ENCODE measurements around the gene SDK1.

The SDK1 gene

GRCh38 chr7:4154882-4155535, 854.0 kb downstream of the SDK1 start:
- DNase-seq (ENCODE audit: low read depth in 2 of 2): no peak

DNA sequence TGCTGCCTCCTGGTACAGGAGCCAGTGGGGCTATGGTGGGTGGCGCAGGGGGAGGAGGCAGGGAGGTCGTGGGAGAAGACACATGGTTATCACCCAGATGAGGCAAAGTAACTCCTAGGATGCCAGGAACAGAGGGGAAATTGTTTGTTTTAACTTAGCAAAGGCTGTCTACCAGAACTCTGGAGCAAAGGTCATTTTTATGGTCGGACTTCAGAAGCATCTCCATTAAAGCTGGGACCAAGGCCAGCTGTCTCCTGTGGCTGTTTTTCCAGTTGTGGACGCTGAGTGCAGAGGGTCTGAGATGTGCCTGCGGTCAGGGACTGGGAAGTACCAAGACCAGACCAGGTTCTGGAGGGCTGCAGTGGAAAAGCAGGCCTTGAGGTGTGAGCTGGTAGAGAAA, 855.1 kb downstream of the SDK1 start:
- DNase-seq (ENCODE audit: low read depth in 2 of 2): no peak

DNA sequence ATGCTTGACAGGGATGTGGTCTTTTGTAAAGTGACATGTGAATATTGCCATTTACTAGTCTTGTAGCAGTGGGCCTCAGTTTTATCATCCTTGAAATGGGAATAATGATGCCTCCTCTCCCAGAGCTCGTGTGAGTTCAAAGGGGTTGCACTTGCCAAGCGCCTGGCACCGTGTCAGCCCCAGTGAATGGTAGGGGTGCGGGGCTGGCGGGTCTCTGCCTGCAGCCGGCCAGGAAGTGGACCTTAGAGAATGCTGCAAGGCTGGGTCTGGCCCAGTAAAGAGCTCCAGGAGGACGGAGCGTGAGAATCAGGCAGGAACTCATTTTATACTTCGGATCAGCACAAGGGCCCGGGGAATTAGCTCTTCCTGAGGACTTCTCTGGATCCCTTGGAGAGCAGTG, 856.6 kb downstream of the SDK1 start:
- no peak for DNase-seq (ENCODE audit: low read depth in 2 of 2)

DNA sequence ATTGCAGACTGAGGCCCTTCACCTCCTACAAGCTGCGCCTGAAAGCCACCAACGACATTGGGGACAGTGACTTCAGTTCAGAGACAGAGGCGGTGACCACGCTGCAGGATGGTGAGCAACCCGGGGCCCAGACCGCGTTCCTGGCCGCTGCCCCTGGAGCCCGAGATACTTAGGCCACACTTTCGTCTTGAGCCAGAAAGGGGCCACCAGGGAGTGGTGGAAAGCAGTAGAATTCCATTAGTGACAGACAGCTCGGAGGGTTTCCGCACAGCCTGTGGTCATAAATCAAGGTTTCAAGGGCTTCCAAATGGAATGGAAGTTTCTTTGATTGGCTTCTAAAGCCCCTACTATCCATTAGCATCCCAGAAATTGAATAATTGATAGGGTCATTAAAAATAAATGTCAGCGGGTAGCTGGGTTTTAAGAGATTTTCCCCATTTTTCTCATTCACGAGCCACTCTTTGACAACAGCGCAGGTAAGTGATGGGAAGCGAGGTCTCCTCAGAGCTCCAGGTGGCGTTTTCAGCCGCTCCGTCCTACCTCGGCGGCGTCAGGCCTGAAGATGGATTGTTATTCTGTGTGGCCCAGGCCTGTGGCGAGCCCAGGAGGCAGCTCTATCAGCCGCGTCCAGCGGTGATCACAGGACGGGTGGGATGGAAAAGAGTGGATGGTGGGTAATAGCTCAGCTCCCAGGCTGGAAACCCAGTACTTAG, 857.5 kb downstream of the SDK1 start:
- DNase-seq (ENCODE audit: low read depth in 2 of 2): no peak

GRCh38 chr7:4159154-4159501, 858.1 kb downstream of the SDK1 start:
- no peak for DNase-seq (ENCODE audit: low read depth in 2 of 2)

DNA sequence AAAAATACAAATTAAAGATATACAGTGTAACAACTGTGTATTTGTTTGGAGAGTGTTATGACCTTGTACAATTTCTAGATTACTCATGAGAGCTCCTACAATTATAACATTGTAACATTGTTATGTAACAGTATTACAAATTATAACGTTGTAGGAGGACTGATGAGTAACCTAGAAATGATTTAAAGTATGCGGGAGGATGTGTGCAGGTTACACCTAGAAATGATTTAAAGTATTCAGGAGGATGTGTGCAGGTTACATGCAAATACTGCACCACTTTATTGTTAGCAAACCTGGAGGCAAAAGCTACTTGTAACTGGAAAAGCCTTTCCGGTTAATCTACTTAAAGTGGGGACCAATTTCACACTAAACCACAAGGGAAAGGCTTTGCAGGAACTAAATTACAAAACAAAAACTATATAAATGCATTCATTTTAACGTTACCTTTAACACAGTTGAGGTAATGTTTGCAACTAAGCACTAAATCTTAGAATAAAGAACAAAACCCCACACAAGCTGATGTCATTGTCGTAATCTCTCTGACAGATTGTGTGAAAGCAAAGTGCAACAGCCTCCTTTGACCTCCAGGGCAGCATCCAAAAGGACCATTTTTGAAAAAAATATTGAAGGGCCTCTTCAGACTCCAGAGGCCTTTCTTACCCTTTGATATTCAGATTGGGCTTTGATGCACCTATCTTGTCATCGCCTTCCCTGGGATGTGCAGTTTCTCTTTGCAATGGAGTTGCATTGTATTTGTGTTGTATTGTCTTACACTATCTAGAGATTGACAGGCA, 858.9 kb downstream of the SDK1 start:
- no peak for DNase-seq (ENCODE audit: low read depth in 2 of 2)

DNA sequence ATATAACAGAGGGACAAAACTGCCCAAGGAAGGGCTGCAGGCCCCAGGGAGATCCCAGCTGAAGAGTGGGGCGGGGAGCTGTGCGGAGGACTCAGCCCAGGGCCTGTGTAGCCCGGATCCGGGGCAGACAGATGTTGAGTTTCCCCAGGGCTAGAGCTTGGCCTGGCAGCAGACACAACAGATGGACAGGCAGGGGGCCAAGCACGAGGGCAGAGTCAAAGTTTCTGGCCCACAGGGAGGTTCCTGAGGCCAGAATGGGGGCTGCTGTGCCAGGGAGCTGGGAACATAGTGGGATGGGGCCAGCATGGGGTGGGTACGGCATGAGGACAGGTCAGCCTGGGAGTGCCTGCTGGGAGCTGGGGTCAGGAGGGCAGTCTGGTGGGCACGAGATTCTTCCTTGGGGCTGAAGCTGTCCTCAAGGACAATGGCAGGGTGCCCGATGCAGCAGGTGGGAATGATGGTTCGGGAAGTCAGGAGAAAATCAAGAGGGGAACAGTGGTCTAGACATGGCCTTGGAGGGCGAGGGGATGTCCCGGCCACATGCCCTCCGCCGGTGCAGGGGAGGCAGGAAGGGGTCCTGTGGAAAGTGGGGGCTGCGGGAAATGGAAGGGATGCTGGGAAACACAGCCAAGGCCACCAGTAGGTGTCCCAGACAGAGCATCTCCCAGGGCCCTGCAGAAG, 862.0 kb downstream of the SDK1 start:
- DNase-seq (ENCODE audit: low read depth in 2 of 2): no peak

- DNase-seq (ENCODE audit: low read depth in 2 of 2): no peak
Measured at GRCh38 chr7:4163565-4164203, 862.6 kb downstream of the SDK1 start.

GRCh38 chr7:4164556-4164955, 863.5 kb downstream of the SDK1 start:
- no peak for DNase-seq (ENCODE audit: low read depth in 2 of 2)

- no peak for DNase-seq (ENCODE audit: low read depth in 2 of 2)
Measured at GRCh38 chr7:4166340-4166739, 865.3 kb downstream of the SDK1 start.

- no peak for DNase-seq (ENCODE audit: low read depth in 2 of 2)
Measured at GRCh38 chr7:4166807-4167206, 865.8 kb downstream of the SDK1 start.

DNA sequence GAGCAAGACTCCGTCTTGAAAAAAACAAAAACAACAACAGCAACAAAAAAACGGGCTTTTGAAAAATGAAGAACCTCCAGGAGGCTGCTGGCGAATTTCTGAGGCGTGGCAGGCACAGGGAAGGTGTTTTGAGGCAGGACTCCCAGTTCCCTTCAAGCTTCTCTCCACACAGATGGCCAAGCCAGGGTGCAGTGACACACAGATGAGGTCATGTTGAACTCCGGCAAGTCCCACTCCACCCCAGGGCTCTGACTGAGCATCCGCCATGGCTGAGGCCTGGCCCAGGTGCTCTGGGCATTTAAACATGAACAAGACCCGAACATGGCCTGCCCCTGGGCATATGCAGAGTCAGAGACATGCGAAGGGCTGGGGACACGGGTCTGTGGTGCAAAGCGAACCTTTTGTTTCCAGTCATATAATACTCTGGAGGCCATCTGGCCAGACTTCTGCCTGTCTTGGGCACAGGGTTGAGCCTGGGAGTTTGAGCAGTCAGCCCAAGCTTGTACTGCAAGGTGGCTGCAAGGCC, 866.4 kb downstream of the SDK1 start:
- DNase-seq (ENCODE audit: low read depth in 2 of 2): no peak

GRCh38 chr7:4168041-4168440, 867.0 kb downstream of the SDK1 start:
- no peak for DNase-seq (ENCODE audit: low read depth in 2 of 2)

- DNase-seq (ENCODE audit: low read depth in 2 of 2): no peak
Measured at GRCh38 chr7:4168541-4168940, 867.5 kb downstream of the SDK1 start.

GRCh38 chr7:4169455-4169854, 868.4 kb downstream of the SDK1 start:
- DNase-seq (ENCODE audit: low read depth in 2 of 2): no peak

GRCh38 chr7:4170997-4171786, 870.1 kb downstream of the SDK1 start:
- DNase-seq (ENCODE audit: low read depth in 2 of 2): no peak

- no peak for DNase-seq (ENCODE audit: low read depth in 2 of 2)
Measured at GRCh38 chr7:4172883-4173282, 871.8 kb downstream of the SDK1 start.

DNA sequence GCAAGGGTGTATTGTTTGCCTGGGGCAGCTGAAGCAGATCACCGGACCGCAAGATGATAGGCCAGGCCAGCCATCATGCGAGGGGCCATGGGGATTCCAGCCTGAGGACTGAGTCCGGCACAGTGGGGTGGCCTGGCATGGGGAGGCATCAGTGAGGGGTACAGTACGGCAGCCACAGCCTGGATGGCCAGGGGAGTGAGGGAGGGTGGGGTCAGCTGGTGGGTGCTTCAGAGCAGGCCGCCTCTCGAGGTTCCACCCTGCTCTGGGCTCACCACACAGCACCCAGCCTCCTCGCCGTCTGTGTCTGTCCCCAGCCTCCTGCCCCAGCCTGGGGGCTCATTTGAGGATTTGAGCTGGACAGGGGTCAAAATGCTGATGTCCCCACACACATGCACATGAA, 872.6 kb downstream of the SDK1 start:
- DNase-seq (ENCODE audit: low read depth in 2 of 2): no peak

DNA sequence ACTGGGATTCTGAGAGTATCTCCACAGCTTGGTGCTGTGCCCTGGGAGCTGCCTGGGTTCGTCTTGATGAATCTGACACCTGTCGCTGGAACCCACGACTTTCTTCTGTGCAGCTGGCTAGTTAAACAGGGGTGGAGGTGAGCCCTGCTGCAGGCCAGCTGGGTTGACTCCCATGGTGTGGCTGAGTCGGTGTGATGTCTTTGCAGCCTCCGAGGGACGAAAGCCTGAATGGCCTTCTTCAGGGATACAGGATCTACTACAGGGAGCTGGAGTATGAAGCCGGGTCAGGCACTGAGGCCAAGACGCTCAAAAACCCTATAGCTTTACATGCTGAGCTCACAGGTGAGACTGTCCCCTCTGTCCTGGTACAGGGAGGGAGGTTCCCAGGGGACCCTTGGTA, 873.0 kb downstream of the SDK1 start:
- no peak for DNase-seq (ENCODE audit: low read depth in 2 of 2)

GRCh38 chr7:4174451-4174850, 873.4 kb downstream of the SDK1 start:
- no peak for DNase-seq (ENCODE audit: low read depth in 2 of 2)

GRCh38 chr7:4174884-4175283, 873.8 kb downstream of the SDK1 start:
- DNase-seq (ENCODE audit: low read depth in 2 of 2): no peak

Measured in fibroblast of skin of left quadriceps (primary cell).